K562 (cell line): ENCODE measurements around the gene KIF23. TPM values are rescaled to one million over a fixed set of nuclear protein-coding genes. Genes with fewer than 3 reads are reported as not detected.

Source experiments
- ASH1L ChIP-seq: fragments of 450-650 bp; IDR thresholded peaks from 2 replicates; pipeline ENCODE4 v1.6.1; 2018; ENCODE audit warnings: borderline replicate concordance, mild to moderate bottlenecking, low read depth; ENCODE audit not compliant: partially characterized antibody
- CC2D1A ChIP-seq: fragments of 450-650 bp; IDR thresholded peaks from 2 replicates; pipeline ENCODE4 v1.6.1; 2017; ENCODE audit warnings: mild to moderate bottlenecking
- CHD2 ChIP-seq: IDR thresholded peaks from 2 replicates; pipeline ENCODE4 v1.6.1; 2011; ENCODE audit warnings: low read depth, low read length
- DDX20 ChIP-seq: fragments of 450-650 bp; IDR thresholded peaks from 2 replicates; pipeline ENCODE4 v1.6.1; 2016; ENCODE audit warnings: missing genetic modification characterization, low read depth, mild to moderate bottlenecking, missing compliant biosample characterization, moderate library complexity
- GATA2 ChIP-seq: sonication (generic); formaldehyde crosslinking; IDR thresholded peaks from 2 replicates; pipeline ENCODE4 v1.4.0; 2020; ENCODE audit warnings: mild to moderate bottlenecking, missing genetic modification reagents
- GATAD2A ChIP-seq: fragments of 450-650 bp; IDR thresholded peaks from 2 replicates; pipeline ENCODE4 v1.6.1; 2017
- GATAD2B ChIP-seq: fragments of 450-650 bp; IDR thresholded peaks from 2 replicates; pipeline ENCODE4 v1.6.1; 2017; ENCODE audit warnings: mild to moderate bottlenecking, borderline replicate concordance
- NCOA6 ChIP-seq: fragments of 450-650 bp; IDR thresholded peaks from 2 replicates; pipeline ENCODE4 v1.6.1; 2017; ENCODE audit warnings: mild to moderate bottlenecking
- RREB1 ChIP-seq: fragments of 250-450 bp; sonication (Bioruptor Pico); IDR thresholded peaks from 2 replicates; pipeline ENCODE4 v1.4.0; 2020
- SPI1 ChIP-seq: IDR thresholded peaks from 2 replicates; pipeline ENCODE4 v1.6.1; 2011; ENCODE audit warnings: low read depth, low read length, control low read depth, borderline replicate concordance
- SREBF1 ChIP-seq: fragments of 150-350 bp; IDR thresholded peaks from 2 replicates; pipeline ENCODE4 v1.6.1; 2014; ENCODE audit warnings: antibody characterized with exemption, low read depth, low read length, borderline replicate concordance
- ZBTB26 ChIP-seq: fragments of 450-650 bp; formaldehyde crosslinking; IDR thresholded peaks from 2 replicates; pipeline ENCODE4 v1.4.0; 2022; ENCODE audit warnings: missing genetic modification characterization
- polyA plus RNA-seq, 8 experiments: library from polyadenylated mRNA; depleted of rRNA in 4 of 8; stranded (reverse) in 5 of 8; unstranded in 3 of 8; fragments of >200 nt; fragmentation: Nextera tagmentation in 2 of 8; fragmentation: Illumina TruSeq in 1 of 8; extraction: Ambion mirVana in 2 of 8; extraction: Trizol in 1 of 8; gene quantifications; 2 replicates each; pipeline versions ENCODE4 v1.2.1 to v1.2.3, GENCODE V29; 2011 to 2014; ENCODE audit warnings: inconsistent platforms in 1 of 8, missing spikeins in 1 of 8
- total RNA-seq, 7 experiments: library from RNA; depleted of rRNA in 6 of 7; stranded (reverse); fragments of >200 nt in 6 of 7; fragmentation: Illumina TruSeq in 2 of 7; extraction: Trizol in 2 of 7; gene quantifications; 2 replicates each; pipeline versions ENCODE4 v1.2.1 to v1.2.3, GENCODE V29; 2011 to 2021; ENCODE audit warnings: low replicate concordance in 1 of 7
- TF ChIP-seq, protein P1 (sequence below): IDR thresholded peaks from 2 replicates; pipeline ENCODE4 v1.6.1; 2011; ENCODE audit not compliant: insufficient read length; ENCODE audit errors: extremely low read depth
- TF ChIP-seq, protein P2 (sequence below): fragments of 150-350 bp; conservative IDR thresholded peaks from 2 replicates; pipeline ENCODE4 v1.6.1; 2014; ENCODE audit warnings: low read length

KIF23 gene
- total and polyA plus RNA-seq, 9 of the 15 experiments (the other 6 are each of a cell fraction or from before 2014, with no cell fraction given) = 29.4 to 58.2 (median 41.9) TPM

DNA sequence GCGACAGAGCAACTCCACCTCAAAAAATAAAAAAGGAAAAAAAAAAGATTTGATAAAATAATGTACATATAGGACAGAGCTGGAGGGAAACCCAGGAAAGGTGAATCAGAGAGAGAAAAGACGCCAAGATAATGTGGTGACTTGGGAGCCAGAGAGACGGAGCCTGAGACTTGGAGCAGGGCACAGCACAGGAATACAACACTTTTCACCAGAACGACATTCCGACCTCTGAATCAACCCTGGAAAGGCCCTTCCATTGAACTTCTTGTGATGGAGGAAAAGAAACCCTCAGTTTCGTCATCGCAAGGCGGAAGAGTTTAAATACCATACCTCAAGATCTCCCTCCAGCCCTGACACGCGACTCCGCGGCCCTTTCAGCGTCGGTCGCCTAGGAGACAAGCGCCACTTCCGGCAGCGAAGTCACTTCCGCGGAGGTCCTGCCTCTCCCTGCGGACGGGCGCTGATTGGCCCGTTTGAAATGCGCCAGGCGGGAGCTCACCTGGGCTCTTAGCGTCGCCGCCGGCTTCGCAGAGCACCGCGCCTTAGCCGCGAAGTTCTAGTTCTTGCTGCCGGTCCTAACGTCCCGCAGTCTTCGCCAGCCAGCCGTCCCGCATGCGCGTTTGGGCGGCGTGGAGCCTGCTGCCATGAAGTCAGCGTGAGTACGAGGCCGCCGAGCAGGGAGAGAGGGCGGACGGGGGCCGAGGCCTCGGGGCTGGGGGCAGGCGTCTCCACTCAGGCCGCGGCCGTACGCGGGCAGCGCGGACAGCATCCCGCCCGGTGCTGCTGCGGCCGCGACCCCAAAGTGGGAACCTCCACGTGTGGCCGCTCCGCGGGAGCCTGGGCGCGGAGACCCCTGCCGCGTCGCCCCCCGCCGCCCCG is at the start of gene KIF23 (continued):
- TF ChIP-seq, protein P1, sequence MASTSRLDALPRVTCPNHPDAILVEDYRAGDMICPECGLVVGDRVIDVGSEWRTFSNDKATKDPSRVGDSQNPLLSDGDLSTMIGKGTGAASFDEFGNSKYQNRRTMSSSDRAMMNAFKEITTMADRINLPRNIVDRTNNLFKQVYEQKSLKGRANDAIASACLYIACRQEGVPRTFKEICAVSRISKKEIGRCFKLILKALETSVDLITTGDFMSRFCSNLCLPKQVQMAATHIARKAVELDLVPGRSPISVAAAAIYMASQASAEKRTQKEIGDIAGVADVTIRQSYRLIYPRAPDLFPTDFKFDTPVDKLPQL = no peak
- no peak for TF ChIP-seq GATA2
- TF ChIP-seq NCOA6 = no peak
- no peak; the same call in 1 of the 2 replicates for TF ChIP-seq GATAD2B
- TF ChIP-seq RREB1 (CRISPR knock-in tag) = no peak
- peak; percentile 35; the same call in 1 of the 2 replicates for TF ChIP-seq CC2D1A
- TF ChIP-seq, protein P2, sequence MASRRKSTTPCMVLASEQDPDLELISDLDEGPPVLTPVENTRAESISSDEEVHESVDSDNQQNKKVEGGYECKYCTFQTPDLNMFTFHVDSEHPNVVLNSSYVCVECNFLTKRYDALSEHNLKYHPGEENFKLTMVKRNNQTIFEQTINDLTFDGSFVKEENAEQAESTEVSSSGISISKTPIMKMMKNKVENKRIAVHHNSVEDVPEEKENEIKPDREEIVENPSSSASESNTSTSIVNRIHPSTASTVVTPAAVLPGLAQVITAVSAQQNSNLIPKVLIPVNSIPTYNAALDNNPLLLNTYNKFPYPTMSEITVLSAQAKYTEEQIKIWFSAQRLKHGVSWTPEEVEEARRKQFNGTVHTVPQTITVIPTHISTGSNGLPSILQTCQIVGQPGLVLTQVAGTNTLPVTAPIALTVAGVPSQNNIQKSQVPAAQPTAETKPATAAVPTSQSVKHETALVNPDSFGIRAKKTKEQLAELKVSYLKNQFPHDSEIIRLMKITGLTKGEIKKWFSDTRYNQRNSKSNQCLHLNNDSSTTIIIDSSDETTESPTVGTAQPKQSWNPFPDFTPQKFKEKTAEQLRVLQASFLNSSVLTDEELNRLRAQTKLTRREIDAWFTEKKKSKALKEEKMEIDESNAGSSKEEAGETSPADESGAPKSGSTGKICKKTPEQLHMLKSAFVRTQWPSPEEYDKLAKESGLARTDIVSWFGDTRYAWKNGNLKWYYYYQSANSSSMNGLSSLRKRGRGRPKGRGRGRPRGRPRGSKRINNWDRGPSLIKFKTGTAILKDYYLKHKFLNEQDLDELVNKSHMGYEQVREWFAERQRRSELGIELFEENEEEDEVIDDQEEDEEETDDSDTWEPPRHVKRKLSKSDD = no peak
- 0 out of 2 replicates have a peak, but pooled peaks have one; percentile 42 for TF ChIP-seq SPI1
- TF ChIP-seq SREBF1 = no peak
- TF ChIP-seq ASH1L = peak; percentile 40
- no peak for TF ChIP-seq CHD2
- TF ChIP-seq ZBTB26 (CRISPR knock-in tag) = no peak
- no peak for TF ChIP-seq DDX20 (tag)
- TF ChIP-seq GATAD2A = no peak
